Measurements from ENCODE around the gene ADGRG1.

DNA sequence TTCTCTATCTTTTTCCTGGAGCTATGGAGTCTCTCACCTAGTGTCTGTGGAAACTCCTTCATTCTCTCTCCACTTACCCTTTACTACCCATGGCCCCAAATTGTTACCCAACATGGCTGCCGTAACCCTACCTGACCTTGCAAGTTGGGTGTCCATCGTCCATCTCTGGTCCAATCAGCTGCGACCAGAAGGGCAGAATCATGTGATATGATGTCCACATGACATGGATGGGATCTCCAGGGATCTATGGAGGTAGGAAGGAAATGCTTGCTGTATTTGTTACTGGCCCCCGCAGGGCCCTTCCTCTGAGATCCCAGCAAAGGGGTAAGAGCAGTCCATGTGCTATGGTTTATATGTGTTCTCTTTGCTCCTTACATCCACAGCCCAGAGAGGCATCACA lies 58.1 kb downstream of the ADGRG1 start:
- TF ChIP-seq, protein P1, sequence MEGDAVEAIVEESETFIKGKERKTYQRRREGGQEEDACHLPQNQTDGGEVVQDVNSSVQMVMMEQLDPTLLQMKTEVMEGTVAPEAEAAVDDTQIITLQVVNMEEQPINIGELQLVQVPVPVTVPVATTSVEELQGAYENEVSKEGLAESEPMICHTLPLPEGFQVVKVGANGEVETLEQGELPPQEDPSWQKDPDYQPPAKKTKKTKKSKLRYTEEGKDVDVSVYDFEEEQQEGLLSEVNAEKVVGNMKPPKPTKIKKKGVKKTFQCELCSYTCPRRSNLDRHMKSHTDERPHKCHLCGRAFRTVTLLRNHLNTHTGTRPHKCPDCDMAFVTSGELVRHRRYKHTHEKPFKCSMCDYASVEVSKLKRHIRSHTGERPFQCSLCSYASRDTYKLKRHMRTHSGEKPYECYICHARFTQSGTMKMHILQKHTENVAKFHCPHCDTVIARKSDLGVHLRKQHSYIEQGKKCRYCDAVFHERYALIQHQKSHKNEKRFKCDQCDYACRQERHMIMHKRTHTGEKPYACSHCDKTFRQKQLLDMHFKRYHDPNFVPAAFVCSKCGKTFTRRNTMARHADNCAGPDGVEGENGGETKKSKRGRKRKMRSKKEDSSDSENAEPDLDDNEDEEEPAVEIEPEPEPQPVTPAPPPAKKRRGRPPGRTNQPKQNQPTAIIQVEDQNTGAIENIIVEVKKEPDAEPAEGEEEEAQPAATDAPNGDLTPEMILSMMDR (IDR thresholded peaks at IDR 0.05; ENCODE audit: low read length): no peak
- TF ChIP-seq EZH2phosphoT487 (IDR thresholded peaks at IDR 0.05; ENCODE audit: low read length): no peak
